Amniotic epithelial cell (primary cell): ENCODE measurements around the gene GBX2.

Source experiments
- DNase-seq: peaks from one replicate; pipeline ENCODE4 v3.0.0-alpha.2; 2010; ENCODE audit warnings: low read depth

Gene GBX2

GRCh38 chr2:236117861-236118269 is 50.3 kb downstream of the GBX2 start:
- DNase-seq, result no peak

- DNase-seq, result no peak
These were observed 50.8 kb downstream of the GBX2 start for GRCh38 chr2:236117401-236117800.
